ENCODE measurements around the gene PLEKHN1. TPM values are rescaled to one million over a fixed set of nuclear protein-coding genes. Genes with fewer than 3 reads are reported as not detected.
"Not testable (repeated sequence)": the region's sequence is repeated elsewhere in the genome, so short reads cannot be mapped to it uniquely, and the experiment has no call there.

Gene PLEKHN1
- total RNA-seq, 1 donor from 2014 or later = 6.4 TPM

DNA sequence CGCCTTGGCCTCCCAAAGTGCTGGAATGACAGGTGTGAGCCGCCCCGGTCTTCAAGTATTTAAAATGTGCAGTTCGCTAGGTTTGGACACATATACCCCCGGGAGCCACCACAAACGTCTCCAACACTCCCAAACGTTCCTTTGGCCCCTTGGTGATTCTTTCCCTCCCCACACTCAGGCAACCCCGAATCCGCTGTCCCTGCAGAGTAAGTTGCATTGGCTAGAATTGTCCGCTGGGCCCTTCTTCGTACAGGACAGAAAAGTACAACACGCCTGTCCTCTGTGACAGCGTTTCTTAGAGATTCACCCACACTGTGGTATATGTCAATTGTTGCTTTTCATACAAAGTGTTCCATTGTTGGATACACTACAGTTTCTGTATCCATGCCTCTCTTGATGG lies 18.8 kb downstream of the PLEKHN1 start:
- Mint-ChIP-seq H3K27ac (no peak overlapping the region), H3K4me3 (no peak overlapping the region), H3K36me3 (no peaks in the 10 kb centered on the region), H3K4me1 (ENCODE audit: unreplicated experiment) (no peaks in the 10 kb centered on the region), H3K9me3 (no peaks in the 10 kb centered on the region), H3K27me3 (peaks cover 57% of the 10 kb centered on the region)
- no peak for DNase-seq (ENCODE audit: extremely low spot score, unreplicated experiment)
- TF ChIP-seq, protein P1, sequence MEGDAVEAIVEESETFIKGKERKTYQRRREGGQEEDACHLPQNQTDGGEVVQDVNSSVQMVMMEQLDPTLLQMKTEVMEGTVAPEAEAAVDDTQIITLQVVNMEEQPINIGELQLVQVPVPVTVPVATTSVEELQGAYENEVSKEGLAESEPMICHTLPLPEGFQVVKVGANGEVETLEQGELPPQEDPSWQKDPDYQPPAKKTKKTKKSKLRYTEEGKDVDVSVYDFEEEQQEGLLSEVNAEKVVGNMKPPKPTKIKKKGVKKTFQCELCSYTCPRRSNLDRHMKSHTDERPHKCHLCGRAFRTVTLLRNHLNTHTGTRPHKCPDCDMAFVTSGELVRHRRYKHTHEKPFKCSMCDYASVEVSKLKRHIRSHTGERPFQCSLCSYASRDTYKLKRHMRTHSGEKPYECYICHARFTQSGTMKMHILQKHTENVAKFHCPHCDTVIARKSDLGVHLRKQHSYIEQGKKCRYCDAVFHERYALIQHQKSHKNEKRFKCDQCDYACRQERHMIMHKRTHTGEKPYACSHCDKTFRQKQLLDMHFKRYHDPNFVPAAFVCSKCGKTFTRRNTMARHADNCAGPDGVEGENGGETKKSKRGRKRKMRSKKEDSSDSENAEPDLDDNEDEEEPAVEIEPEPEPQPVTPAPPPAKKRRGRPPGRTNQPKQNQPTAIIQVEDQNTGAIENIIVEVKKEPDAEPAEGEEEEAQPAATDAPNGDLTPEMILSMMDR (conservative IDR thresholded peaks at IDR 0.05) = no peak

GRCh38 chr1:988061-988460 lies 21.8 kb downstream of the PLEKHN1 start:
- H3K36me3 Mint-ChIP-seq; H3K9me3 Mint-ChIP-seq; H3K27ac Mint-ChIP-seq; DNase-seq (ENCODE audit: extremely low spot score, unreplicated experiment); H3K4me1 Mint-ChIP-seq (ENCODE audit: unreplicated experiment); H3K4me3 Mint-ChIP-seq: not testable (repeated sequence)
- H3K27me3 Mint-ChIP-seq = peaks cover 58% of the 10 kb centered on the region

DNA sequence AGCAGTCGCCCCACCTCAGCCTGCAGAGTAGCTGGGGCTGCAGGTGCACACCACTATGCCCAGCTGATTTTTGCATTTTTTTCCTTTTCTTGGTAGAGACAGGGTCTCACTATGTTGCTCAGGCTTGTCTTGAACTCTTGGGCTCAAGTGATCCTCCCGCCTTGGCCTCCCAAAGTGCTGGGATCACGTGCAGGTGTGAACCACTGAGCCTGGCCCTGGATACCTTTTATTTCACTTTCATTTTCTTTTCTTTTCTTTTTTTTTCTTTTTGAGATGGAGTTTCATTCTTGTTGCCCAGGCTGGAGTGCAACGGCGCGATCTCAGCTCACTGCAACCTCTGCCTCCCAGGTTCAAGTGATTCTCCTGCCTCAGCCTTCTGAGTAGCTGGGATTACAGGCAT lies 25.0 kb downstream of the PLEKHN1 start:
- not testable (repeated sequence) for H3K36me3 Mint-ChIP-seq; DNase-seq (ENCODE audit: extremely low spot score, unreplicated experiment); H3K4me3 Mint-ChIP-seq; H3K27ac Mint-ChIP-seq; H3K4me1 Mint-ChIP-seq (ENCODE audit: unreplicated experiment); H3K9me3 Mint-ChIP-seq
- peaks cover 48% of the 10 kb centered on the region for H3K27me3 Mint-ChIP-seq

DNA sequence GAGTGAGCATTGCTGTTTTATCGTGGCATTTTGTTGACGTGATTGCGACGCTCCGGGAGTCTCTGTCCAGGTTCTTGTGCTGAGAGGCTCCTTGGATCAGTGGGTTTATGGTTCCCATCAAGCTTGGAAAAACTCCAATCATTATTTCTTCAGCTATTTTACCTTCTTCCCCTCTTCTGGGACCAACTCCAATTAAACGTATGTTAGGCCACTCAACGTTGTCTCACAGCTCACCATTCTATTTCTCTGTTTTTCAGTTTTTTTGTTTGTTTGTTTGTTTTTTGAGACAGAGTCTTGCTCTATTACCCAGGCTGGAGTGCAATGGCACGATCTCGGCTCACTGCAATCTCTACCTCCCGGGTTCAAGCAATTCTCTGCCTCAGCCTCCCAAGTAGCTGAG lies 25.6 kb downstream of the PLEKHN1 start:
- Mint-ChIP-seq H3K9me3 (peaks cover 4% of the 10 kb centered on the region), H3K4me1 (ENCODE audit: unreplicated experiment) (peaks cover 4% of the 10 kb centered on the region), H3K36me3 (no peaks in the 10 kb centered on the region), H3K4me3 (no peak overlapping the region), H3K27ac (no peak overlapping the region), H3K27me3 (peaks cover 47% of the 10 kb centered on the region)
- TF ChIP-seq, protein P1 (conservative IDR thresholded peaks at IDR 0.05) = no peak
- DNase-seq (ENCODE audit: extremely low spot score, unreplicated experiment) = no peak

- H3K36me3 Mint-ChIP-seq = no peaks in the 10 kb centered on the region
- H3K27me3 Mint-ChIP-seq = peaks cover 52% of the 10 kb centered on the region
- TF ChIP-seq, protein P1 (conservative IDR thresholded peaks at IDR 0.05) = no peak
- H3K27ac Mint-ChIP-seq = no peak overlapping the region
- no peak for DNase-seq (ENCODE audit: extremely low spot score, unreplicated experiment)
- H3K9me3 Mint-ChIP-seq = peaks cover 4% of the 10 kb centered on the region
- H3K4me3 Mint-ChIP-seq = no peak overlapping the region
- H3K4me1 Mint-ChIP-seq (ENCODE audit: unreplicated experiment) = peaks cover 4% of the 10 kb centered on the region
Observed at GRCh38 chr1:992362-992761, 26.1 kb downstream of the PLEKHN1 start.

DNA sequence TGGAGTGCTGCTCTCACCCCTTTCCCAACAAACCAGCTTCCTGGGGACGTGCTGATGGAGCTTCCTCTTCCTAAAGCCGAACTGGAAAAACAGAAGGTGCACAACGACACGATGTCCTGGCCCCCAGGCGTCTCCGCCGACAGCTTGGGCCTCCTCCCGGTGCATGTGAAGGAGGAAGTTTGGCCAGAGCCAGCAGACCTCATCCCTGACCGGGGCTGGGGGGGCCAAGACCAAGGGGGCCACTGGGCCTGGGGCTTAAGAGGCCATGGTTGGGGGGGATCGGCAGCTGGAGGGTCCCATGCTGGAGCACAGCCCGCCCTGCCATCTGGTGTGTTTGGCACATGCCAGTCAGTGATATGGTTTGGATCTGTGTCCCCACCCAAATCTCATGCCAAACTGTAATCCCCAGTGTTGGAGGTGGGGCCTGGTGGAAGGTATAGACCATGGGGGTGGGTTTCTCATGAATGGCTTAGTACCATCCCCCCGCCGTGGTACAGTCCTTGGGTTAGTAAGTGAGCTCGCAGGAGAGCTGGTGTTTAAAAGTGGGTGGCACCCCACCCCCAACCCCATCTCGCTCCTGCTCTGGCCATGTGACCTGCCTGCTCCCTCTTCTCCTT lies 27.2 kb downstream of the PLEKHN1 start:
- H3K4me1 Mint-ChIP-seq (ENCODE audit: unreplicated experiment) = peaks cover 4% of the 10 kb centered on the region
- H3K9me3 Mint-ChIP-seq = peaks cover 4% of the 10 kb centered on the region
- no peak overlapping the region for H3K27ac Mint-ChIP-seq
- H3K27me3 Mint-ChIP-seq = peaks cover 43% of the 10 kb centered on the region
- TF ChIP-seq, protein P1 (conservative IDR thresholded peaks at IDR 0.05) = no peak
- no peak overlapping the region for H3K4me3 Mint-ChIP-seq
- no peak for DNase-seq (ENCODE audit: extremely low spot score, unreplicated experiment)
- H3K36me3 Mint-ChIP-seq = no peaks in the 10 kb centered on the region

- H3K4me3 Mint-ChIP-seq; H3K9me3 Mint-ChIP-seq; DNase-seq (ENCODE audit: extremely low spot score, unreplicated experiment); H3K36me3 Mint-ChIP-seq; H3K4me1 Mint-ChIP-seq (ENCODE audit: unreplicated experiment): not testable (repeated sequence)
- Mint-ChIP-seq H3K27me3 (peaks cover 32% of the 10 kb centered on the region), H3K27ac (peak overlapping the region; percentile 72)
Observed at GRCh38 chr1:994546-994945, 28.3 kb downstream of the PLEKHN1 start.
